ENCODE measurements around the gene SETD1A.

The SETD1A gene

DNA sequence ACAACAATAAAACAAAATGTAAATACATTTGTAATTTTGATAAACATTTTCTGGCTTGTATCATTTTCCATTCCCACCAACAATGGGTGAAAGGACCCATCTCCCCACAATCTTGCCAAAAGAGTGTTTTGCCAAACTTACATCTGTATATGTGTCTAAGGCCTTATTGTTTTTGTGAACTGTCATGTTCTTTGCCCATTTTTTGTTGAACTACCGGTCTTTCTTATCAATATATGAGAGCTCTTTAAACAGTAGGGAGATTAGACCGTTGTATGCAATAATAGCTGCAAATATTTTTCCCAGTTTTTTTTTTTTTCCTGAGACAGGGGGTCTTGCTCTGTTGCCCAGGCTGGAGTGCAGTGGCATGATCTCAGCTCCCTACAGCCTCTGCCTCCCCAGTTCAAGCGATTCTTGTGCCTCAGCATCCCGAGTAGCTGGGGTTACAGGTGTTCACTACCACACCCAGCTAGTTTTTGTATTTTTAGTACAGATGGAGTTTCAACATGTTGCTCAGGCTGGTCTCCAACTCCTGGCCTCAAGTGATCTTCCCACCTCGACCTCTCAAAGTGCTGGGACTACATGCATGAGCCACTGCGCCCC lies 66.2 kb downstream of the SETD1A start:
- DNase-seq, result no peak

DNA sequence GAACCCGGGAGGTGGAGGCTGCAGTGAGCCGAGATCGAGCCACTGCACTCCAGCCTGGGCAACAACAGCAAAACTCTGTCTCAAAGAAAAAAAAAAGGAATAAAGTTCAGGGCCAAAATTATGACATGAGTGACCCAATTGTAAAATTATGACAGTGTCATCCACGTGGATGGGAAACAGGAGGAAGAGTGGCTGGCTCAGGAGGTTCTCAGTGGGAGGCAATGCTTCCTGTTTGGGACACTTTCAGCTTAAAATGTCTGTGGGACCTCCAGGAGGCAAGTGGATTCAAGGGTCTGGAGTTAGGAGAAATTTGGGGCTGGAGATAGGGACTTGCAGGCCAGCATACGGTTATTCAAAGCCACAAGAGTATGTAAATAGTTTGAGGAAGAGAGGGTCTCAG lies 67.8 kb downstream of the SETD1A start:
- DNase-seq, result no peak

DNA sequence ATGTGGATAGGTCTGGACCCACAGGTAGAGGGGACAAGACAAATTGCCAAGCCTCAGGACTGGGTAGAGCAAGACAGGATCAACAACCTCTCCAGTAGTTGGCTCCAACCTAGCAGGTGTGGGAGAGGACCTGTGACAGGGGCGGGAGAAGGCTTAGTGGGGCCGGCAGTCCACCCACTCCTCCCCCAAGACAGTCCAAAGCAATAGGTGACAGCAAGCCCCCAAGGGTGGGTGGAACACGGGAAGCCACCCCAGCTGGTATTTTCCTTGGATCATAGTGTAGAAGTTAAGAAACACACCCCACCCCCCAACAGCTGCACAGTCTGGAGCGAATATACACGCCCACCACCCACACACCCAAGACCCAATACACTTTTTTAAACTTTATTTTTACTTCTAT lies 71.7 kb downstream of the SETD1A start:
- no peak for DNase-seq

GRCh38 chr16:31031276-31031675 lies 73.7 kb downstream of the SETD1A start:
- DNase-seq, result no peak

DNA sequence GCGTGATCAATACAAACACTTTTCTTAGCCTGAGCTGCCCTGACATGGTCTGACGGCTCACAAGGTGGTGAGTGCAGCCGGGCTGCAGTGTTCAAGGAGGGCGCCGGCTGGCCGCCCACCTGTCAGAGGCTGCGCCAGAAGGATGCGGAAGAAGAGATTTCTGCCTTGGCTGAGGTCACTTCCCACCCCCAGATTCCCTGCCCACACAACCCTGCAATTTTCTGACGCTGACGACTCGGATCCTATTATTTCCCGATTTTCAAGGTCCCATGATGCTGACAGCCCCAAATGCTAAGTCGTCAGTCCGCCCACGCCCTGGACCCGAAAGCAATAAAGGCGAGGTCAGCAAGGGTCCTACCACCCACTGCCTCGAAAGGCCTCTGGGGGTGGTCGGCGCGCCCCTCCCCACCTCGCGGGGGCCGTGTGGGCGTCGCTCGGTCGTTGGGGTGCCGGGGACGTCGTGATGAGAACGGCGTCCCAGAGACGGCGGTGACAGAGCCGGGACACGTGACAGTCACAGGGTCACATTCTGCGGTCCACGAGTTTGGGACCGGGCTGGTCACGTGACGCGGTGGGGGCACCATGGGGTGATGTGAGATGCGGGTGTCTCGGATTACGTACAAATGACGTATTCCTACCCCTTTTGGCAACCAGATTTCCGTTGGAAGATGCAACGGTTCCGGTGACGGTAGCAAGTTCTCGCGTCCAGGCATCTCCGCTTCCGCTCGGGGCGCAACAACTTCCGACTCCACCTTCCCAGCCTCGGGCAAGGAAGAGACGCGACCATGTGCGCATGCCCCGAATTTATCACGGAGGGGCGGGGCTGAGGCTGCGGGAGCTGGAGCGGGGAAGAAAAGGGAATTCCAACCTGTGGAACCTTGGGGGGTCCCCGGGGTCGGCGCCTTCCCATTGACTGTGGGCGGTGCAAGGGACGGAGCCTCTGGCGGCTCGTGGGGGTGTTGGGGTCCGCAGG lies 75.5 kb downstream of the SETD1A start, which contains the start of gene STX4:
Gene STX4 (plus strand): TSS at position 823 of the 973 bp plus-strand sequence. CDS start 248 bp downstream, outside the sequence.
- DNase-seq, result peak; percentile 98

DNA sequence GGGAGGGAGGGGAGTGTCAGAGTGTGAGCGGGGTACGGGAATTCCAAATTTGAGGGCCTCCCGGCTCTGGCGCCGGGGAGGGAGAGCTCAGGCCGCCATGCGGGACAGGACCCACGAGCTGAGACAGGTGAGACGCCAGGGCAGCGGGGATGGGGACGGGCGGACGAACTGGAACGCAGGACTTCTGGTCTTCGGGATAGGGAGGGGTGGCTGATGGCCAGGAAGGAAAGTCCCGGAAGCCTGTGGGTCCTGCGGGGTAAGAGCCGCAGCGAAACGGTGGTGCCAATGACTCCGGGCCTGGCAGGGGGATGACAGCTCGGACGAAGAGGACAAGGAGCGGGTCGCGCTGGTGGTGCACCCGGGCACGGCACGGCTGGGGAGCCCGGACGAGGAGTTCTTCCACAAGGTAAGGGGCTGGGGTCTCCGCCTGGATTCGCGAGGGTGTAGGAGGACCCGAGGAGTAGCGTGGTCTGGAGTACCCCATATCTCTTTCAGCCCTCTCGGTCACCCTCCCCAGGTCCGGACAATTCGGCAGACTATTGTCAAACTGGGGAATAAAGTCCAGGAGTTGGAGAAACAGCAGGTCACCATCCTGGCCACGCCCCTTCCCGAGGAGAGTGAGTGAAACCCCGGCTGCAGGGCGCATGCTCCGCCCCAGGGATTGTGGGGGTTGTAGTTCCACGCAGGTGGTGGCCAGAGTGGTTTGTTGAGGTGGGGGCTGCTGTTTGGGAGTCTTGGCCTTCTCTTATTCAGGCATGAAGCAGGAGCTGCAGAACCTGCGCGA lies 76.3 kb downstream of the SETD1A start:
- DNase-seq, result peak; percentile 80

Measured in fibroblast of skin of scalp (primary cell).